Measurements from ENCODE around the gene SEC16A.

Gene SEC16A

GRCh38 chr9:136499935-136500910 lies 17.4 kb upstream of the SEC16A start:
- no peak for DNase-seq

- no peak for DNase-seq
Observed at GRCh38 chr9:136499071-136499934, 16.5 kb upstream of the SEC16A start.

GRCh38 chr9:136497916-136498695 lies 15.3 kb upstream of the SEC16A start:
- DNase-seq, result no peak

- no peak for DNase-seq
Observed at GRCh38 chr9:136496801-136497620, 14.2 kb upstream of the SEC16A start.

GRCh38 chr9:136496181-136496580 lies 13.3 kb upstream of the SEC16A start:
- no peak for DNase-seq

- DNase-seq, result no peak
Observed at GRCh38 chr9:136495238-136495800, 12.5 kb upstream of the SEC16A start.

- DNase-seq, result no peak
Observed at GRCh38 chr9:136494531-136495215, 11.8 kb upstream of the SEC16A start.

GRCh38 chr9:136494012-136494411 lies 11.2 kb upstream of the SEC16A start:
- no peak for DNase-seq

- no peak for DNase-seq
Observed at GRCh38 chr9:136493567-136493971, 10.7 kb upstream of the SEC16A start.

- DNase-seq, result no peak
Observed at GRCh38 chr9:136492978-136493522, 10.2 kb upstream of the SEC16A start.

GRCh38 chr9:136489731-136490130 lies 6.9 kb upstream of the SEC16A start:
- DNase-seq, result no peak

- peak; percentile 78 for DNase-seq
Observed at GRCh38 chr9:136488247-136489214, 5.7 kb upstream of the SEC16A start.

- no peak for DNase-seq
Observed at GRCh38 chr9:136487672-136488071, 4.8 kb upstream of the SEC16A start.

- no peak for DNase-seq
Observed at GRCh38 chr9:136486823-136487620, 4.2 kb upstream of the SEC16A start.

- no peak for DNase-seq
Observed at GRCh38 chr9:136486131-136486530, 3.3 kb upstream of the SEC16A start.

GRCh38 chr9:136485049-136486045 lies 2.5 kb upstream of the SEC16A start:
- DNase-seq, result peak; percentile 84
